Stimulated activated CD4-positive, alpha-beta T cell treated with anti-CD3 and anti-CD28 coated beads, Interleukin-15, amount 100 ng/mL, for 48 hours (primary cell): ENCODE measurements around the gene DLGAP4.

Experiments
- DNase-seq, 2 donors: peaks; one replicate each; pipeline ENCODE4 v3.0.0-alpha.2; 2020; ENCODE audit warnings: low read depth in 2 of 2

Gene DLGAP4

GRCh38 chr20:36411861-36412454, 105.8 kb downstream of the DLGAP4 start:
- DNase-seq = no peak

- no peak for DNase-seq
These were observed 109.4 kb downstream of the DLGAP4 start for GRCh38 chr20:36415475-36416002.

- no peak for DNase-seq
These were observed 112.6 kb downstream of the DLGAP4 start for GRCh38 chr20:36418711-36419110.

- no peak for DNase-seq
These were observed 115.5 kb downstream of the DLGAP4 start for GRCh38 chr20:36421641-36422040.

- DNase-seq = no peak
These were observed 118.2 kb downstream of the DLGAP4 start for GRCh38 chr20:36424314-36424713.

GRCh38 chr20:36425166-36425565, 119.0 kb downstream of the DLGAP4 start:
- DNase-seq = no peak

GRCh38 chr20:36431604-36432003, 125.5 kb downstream of the DLGAP4 start:
- no peak for DNase-seq

- DNase-seq = no peak
These were observed 126.0 kb downstream of the DLGAP4 start for GRCh38 chr20:36432096-36432495.

GRCh38 chr20:36434383-36434782, 128.2 kb downstream of the DLGAP4 start:
- DNase-seq = no peak

- DNase-seq = no peak
These were observed 129.0 kb downstream of the DLGAP4 start for GRCh38 chr20:36435124-36435523.

- peak; percentile 82 to 88 for DNase-seq
These were observed 129.7 kb downstream of the DLGAP4 start for GRCh38 chr20:36435592-36436541.

- DNase-seq = peak; percentile 24 to 44
These were observed 133.0 kb downstream of the DLGAP4 start for GRCh38 chr20:36439040-36439730.

- DNase-seq = no peak
These were observed 133.6 kb downstream of the DLGAP4 start for GRCh38 chr20:36439731-36440072.

- no peak for DNase-seq
These were observed 134.4 kb downstream of the DLGAP4 start for GRCh38 chr20:36440370-36441026.

- no peak for DNase-seq
These were observed 134.9 kb downstream of the DLGAP4 start for GRCh38 chr20:36441027-36441414.

GRCh38 chr20:36441416-36441815, 135.3 kb downstream of the DLGAP4 start:
- no peak for DNase-seq

GRCh38 chr20:36445847-36446246, 139.7 kb downstream of the DLGAP4 start:
- no peak for DNase-seq

GRCh38 chr20:36446557-36446956, 140.4 kb downstream of the DLGAP4 start:
- DNase-seq = no peak

GRCh38 chr20:36447101-36447500, 141.0 kb downstream of the DLGAP4 start:
- no peak for DNase-seq

- DNase-seq = no peak
These were observed 143.5 kb downstream of the DLGAP4 start for GRCh38 chr20:36449663-36450062.

- no peak for DNase-seq
These were observed 148.2 kb downstream of the DLGAP4 start for GRCh38 chr20:36454332-36454697.
